Gastrocnemius medialis (tissue), 4 donors: Measurements from ENCODE around the gene XDH.

Experiments used
- CTCF ChIP-seq, 5 experiments: fragments of 450-650 bp in 3 of 5; fragments of 200-600 bp in 2 of 5; sonication (generic) in 2 of 5; IDR thresholded peaks in 4 of 5; conservative IDR thresholded peaks in 1 of 5; 1 replicate in 4 of 5; 2 replicates in 1 of 5; pipeline ENCODE4 v1.5.1; 2016 to 2019; ENCODE audit warnings: antibody characterized with exemption in 5 of 5, mild to moderate bottlenecking in 3 of 5, moderate library complexity in 3 of 5
- POLR2A ChIP-seq, 2 donors: fragments of 450-650 bp; IDR thresholded peaks; one replicate each; pipeline ENCODE4 v1.6.1; 2017; ENCODE audit warnings: antibody characterized with exemption in 2 of 2, mild to moderate bottlenecking in 2 of 2, moderate library complexity in 2 of 2

- TF ChIP-seq CTCF (IDR thresholded peaks at IDR 0.05 in 4 of 5, conservative IDR thresholded peaks at IDR 0.05 in 1 of 5) (no peak), POLR2A (IDR thresholded peaks at IDR 0.05) (no peak)
Observed at GRCh38 chr2:31286961-31287550, 127.5 kb downstream of the XDH start.
